Right renal pelvis (tissue), 4 donors: ENCODE results near the gene PAWR. TPM values are rescaled to one million over a fixed set of nuclear protein-coding genes. Genes with fewer than 3 reads are reported as not detected.
"Not testable (repeated sequence)": the region's sequence is repeated elsewhere in the genome, so short reads cannot be mapped to it uniquely, and the experiment has no call there.

Source experiments
- DNase-seq, 4 donors: peaks; one replicate each; pipeline ENCODE4 v3.0.0-alpha.2; 2013; ENCODE audit warnings: low read depth in 4 of 4, low spot score in 3 of 4, missing footprints in 1 of 4
- polyA plus RNA-seq, 4 donors: library from polyadenylated mRNA; unstranded; fragments of 120-200 nt; gene quantifications; one replicate each; pipeline ENCODE4 v1.2.1, GENCODE V29; 2013; ENCODE audit not compliant: insufficient read length in 4 of 4

The PAWR gene
- polyA plus RNA-seq, 4 donors = 57.6 to 97.5 (median 85.2) TPM

- peak in 1 of 4 donors; percentile 57 for DNase-seq
These were observed 133.0 kb downstream of the PAWR start for GRCh38 chr12:79557690-79558315.

DNA sequence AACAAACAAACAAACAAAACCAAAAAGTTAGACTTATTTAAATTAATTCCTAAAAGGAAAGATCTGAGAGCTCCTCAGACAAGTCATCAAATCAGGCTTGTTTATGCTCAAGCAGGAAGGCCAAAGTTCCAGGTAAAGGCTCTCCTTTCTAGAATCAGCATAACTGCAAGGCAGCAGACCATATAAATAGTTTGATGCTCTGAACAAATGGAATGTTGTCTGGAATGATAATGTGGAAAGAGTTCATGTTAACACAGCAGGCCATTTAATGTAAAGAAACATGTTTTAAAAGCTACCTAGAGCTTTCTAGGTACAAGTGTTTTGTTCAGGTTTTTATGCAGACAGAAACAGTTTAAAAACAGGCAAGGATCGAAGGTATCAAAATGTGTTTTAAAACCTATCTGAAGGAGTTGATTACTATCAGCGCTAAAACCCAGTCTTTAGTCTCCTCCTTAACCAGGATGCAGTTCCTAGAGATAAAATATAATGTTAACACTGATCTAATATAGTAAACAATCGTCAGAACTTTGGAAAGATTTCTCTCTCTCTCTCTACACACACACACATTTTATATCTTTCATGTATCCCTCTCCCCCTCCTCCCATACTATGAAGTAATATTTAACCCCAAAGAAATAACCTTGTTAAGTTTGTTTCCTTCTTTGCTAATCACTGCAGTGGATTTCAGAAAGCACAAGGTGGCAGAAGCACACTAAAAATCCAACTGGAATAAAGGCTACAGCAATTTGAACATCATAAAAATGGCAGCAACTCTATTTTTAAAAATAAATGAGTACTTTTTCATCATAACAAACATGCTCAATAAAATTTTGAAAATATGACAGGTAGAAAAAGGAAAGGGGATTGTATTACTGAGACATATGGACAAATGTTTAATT, 135.5 kb downstream of the PAWR start:
- peak in 2 of 4 donors; percentile 51 to 59 for DNase-seq

- DNase-seq = no peak
These were observed 136.7 kb downstream of the PAWR start for GRCh38 chr12:79553863-79554574.

DNA sequence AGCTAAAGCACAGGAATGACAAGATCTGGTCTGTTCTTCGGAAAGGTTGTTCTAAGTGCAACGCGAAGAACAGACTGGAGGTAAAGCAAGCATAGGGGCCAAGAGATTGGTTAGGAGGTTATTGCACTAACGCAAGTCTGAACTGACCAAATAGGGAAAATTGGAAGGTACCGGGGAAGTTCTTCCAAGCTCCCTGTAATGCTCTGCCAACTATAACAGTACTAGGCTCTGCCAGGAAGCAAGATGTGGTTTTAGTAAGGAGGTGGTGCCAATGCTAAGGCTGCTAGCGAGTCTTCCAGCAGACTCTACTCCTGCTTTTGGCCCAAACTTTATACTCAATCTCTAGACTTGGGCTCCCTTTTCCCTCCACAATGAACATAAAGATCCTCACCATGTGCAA, 138.6 kb downstream of the PAWR start:
- DNase-seq = no peak

DNA sequence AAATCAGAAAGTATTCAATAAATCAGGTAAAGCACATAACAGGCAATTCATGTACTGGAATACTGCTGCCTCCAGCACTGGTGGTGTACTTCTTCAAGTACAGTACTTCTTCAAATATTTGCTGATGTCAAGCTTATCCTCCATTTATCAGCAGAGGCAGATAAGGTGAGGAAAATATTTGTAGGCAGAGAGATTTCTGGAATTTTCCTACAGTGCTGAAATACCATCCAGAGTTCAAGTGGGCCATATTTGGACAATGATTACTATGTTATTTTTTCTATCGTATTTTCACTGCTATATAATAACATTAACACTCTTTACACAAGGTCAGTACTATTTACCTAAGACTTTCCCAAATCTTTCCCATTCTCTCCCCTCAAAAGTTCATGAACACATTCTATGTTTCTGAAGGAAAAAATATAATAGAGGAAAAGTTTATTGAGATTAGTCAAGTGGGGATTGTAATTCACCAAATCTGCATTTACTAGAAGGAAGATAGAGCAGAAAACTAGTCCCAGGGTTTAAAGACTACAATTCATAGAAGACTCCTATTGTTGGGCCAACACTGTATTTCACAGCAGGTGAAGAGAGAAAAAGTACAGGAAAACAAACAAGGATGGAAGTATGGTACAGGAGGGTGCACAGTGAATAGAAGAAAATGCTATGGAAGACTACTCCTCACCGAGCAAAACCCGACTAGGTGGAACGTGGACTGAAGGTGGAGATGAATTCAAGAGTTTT, 141.1 kb downstream of the PAWR start:
- DNase-seq = no peak

GRCh38 chr12:79548610-79548924, 142.2 kb downstream of the PAWR start:
- DNase-seq = no peak

DNA sequence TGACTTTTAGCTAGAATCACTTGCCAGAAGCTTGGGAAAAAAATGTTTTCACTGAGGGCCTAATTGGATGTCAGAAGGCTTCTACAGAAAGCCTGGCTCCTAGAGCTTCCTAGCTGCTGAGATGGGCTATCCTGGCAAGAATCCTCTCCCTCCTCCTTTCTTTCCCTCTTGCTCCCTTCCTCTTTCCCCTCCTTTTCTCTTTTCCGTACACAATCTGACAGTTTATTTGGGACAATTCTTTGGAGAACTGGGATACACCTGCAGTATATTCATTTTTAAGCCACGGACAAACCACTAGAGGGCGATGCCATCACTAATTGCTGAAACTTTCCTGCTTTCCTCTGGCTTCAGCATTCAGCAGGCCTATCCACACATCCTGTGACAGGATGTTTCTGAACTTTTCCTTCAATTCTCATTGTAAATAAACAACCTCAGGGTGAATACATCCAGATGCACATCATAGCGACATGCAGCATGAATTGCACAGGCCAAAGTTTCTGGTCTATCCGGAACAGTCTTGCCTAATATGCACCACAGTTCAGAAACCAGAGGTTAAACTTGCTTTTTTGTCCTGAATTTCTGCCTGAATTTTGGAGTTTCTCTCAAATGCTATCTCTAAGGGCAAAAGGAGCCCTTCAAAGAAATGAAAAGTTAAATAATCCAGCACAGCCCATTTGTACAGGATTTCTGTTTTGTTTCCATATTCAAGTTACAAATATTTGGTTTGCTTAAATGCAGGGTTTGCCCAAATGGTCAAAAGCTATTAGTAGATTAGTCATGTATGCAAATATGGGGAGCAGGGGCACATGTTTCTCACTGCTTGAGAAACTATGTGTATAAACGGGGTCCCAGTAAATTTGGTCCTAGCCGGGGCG, 142.8 kb downstream of the PAWR start:
- DNase-seq = peak in 1 of 4 donors; percentile 54

DNA sequence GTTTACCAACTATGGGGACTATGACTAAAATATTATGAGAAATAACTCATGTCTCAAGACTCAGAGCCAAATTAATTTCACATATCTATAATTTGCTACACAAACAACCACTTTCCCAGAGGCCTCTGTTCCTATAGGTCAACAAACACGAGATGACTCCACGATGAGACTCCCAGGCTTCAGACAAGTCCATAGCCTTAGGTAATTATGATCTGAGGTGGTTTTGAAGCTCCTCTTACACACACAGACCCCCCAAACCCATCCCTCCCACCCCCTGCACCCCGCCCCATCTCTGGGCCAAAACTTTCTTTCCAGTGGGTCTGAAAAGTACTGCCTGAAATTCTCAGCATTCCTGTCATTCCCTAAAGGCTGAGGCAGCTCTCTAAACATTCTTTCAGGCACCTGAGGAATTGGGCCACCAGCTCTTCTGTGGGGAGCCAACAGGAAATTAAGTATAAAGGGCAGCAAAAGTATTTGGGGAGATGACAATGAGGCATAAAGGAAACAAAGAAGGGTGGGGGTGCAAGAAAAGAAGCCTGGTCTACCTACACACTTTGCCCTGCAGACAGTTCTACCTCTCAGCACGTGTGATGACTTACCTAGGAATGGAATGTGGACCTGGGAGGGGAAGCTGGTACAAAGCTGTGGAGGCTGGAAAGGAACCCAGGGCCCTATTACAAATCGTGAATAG, 143.6 kb downstream of the PAWR start:
- no peak for DNase-seq

DNA sequence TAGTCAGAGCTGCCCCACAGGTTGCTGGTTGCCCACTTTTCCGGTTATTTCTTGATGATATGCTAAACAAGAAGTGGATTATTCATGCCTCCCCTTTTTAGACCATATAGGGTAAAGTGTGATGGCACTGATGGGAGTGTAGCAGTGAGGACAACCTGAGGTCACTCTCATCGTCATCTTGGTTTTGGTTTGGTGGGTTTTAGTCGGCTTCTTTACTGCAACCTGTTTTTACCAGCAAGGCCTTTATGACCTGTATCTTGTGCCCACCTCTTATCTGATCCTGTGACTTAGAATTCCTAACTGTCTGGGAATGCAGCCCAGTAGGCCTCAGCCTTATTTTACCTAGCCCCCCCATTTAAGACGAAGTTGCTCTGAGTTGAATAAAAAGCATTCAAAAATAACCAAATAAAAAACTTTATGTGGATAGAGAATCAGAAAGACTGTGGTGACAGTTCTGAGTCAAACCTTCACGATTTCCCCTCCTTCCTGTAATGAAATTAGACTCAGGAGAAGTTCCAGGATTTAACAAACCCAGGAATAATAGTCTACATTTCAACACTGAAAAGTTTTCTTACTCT, 144.2 kb downstream of the PAWR start:
- DNase-seq = no peak

- DNase-seq = not testable (repeated sequence)
These were observed 146.3 kb downstream of the PAWR start for GRCh38 chr12:79544439-79544838.

GRCh38 chr12:79537675-79538074, 153.1 kb downstream of the PAWR start:
- no peak for DNase-seq

GRCh38 chr12:79535751-79536150, 155.0 kb downstream of the PAWR start:
- no peak for DNase-seq

Other genes starting within 250 kb of the PAWR start
- 10 to 100 TPM; 69.7 to 94.2 (median 88.2) TPM for gene PPP1R12A, start 244.1 kb upstream of the PAWR start, polyA plus RNA-seq